SIG-M5 treated with dmso at 0.1 percent for 504 hours (cell line): ENCODE results near the gene CYB561.

Source experiments
- DNase-seq: peaks from one replicate; lab custom pipeline; 2025; ENCODE audit not compliant: unreplicated experiment; lab: John Stamatoyannopoulos, UW

Gene CYB561

DNA sequence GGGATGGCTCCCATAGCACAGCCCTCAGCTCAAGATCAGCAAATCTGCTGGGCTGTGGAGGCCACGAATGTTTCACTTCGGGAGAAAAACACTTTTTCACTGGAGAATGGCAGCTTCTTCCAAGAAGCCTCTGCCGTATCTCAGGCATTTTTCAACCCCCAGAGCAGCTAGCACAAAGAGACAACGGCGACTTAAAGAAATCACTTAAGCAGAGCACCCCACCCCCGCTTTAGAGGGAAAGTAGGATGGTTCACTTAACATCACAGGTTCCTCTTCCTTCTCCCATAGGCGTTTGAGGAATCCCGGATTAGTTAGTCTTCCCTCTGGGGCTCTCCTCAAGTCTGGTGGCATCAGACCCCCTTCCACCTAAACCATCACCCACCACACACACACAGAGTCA lies 27.6 kb downstream of the CYB561 start:
- no peak for DNase-seq

DNA sequence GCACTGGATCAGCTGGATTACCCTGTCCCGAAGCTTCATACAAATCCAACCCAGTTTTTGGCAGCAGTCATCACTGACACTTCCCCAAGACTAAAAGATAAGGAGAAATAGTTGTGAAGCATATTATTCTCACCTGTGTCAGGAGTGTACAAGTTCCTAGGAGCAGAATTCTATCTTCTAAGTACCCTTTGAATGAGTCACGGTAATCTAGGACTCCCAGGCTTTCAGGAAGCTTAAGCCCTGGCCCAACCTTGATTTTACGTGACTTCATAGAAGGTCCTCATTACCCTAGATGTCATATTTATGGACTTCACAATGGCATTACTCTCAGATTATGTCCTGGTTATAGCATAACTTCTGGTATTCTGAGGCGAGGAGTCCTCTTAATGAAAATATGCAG lies 31.9 kb downstream of the CYB561 start:
- no peak for DNase-seq

GRCh38 chr17:63413128-63413527 lies 33.0 kb downstream of the CYB561 start:
- no peak for DNase-seq

DNA sequence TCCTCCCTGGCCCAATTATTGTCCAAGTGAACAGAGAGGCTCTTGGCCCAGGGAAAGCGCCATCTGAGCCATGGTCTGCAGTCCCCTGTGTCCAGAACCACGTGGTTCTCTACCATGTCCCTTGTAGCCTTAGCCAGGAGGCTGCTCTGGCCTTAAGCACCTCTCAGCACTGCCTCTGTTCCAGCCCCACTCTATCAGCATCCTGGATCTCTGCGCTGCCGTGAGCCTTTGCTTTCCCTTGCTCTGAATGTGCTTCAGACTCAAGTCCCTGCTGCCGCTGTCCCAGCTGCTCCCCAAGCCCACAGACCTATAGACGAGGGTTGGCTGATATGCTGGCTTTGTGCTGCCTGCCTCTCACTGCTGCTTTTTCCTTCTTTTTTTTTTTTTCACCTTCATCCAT lies 33.9 kb downstream of the CYB561 start:
- DNase-seq: no peak

- DNase-seq: no peak
These were observed 38.3 kb downstream of the CYB561 start for GRCh38 chr17:63407741-63408330.

DNA sequence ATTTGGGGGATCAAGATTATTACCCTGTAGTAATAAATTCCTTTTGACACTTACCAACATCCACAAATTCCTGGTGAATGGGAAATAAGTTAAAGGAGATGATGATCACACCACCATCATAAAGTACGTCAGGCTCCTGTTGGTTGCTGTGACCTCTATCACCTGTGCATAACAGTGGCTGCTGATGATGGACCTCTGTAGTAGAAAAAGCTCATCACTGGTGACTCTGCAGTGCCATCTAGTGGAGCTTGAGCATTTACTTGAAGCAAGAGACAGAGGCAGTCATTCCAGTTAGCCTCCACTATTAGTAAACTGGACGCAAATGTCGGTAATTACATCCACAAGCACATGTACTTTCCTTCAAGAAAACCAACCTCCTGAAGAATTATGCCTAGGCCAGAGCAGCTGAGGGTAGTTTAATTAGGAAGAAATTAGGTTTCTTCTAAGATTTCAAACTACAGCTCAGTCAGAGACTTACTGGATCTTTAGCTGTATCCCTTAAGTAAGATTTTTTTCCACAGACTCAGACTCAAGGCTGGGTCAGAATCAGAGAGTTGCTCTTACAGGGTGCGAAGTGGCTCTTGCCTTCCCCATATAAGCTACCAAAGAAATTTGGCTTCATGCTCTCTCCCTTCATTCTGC lies 39.3 kb downstream of the CYB561 start:
- peak; percentile 94 for DNase-seq

GRCh38 chr17:63405741-63406261 lies 40.3 kb downstream of the CYB561 start:
- peak; percentile 89 for DNase-seq

DNA sequence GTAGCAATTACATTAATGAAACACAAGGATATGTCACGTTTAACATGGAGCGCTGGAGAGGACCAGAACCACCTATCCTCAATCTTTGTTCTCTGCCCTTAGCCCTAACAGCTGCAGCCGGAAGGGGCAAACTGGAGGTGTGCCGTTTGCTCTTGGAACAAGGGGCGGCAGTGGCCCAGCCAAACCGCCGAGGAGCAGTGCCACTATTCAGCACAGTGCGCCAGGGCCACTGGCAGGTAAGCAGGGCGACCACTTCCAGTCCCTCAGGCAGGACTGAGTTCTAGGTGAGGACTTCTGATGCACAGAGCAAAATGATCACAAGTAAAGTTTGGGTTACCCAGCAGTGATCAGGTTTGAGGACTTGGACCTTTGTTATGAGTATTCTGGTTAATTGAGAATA lies 41.1 kb downstream of the CYB561 start:
- DNase-seq: no peak

DNA sequence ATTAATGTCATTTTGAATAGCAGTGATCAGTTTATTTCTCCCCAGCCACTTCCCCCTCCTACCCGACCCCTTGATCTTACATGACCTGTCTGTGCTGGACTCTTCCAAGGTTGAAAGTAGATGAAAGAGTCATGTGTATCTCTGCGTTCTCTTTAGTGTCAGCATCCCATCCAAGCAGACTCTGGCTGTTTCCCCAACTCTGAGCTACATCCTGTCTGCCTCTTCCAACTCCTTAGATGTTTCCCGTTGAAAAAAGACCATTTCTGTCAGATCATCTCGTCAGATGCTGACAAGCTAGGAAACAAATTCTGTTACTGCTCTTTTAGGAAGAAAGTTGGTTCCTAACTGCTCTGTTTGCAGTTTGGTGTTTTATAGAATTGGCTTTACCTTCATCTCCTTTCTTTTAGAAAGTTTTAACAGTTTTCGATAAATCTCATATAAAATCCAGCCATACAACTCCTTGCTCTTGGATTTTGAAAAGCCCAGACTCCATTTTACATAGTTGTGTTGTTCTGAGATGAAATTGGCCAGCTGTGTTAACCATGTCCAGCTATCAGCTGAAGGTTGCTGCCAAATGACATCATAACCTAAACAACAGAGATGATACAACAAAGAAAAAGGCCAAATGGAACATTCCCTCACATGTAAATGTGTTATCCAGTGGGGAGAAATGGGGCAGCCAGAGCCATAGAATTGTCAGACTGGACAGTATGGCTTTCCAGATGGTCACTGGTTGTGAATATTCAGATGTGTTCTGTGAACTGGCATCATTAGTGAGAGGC lies 43.5 kb downstream of the CYB561 start:
- DNase-seq: no peak

DNA sequence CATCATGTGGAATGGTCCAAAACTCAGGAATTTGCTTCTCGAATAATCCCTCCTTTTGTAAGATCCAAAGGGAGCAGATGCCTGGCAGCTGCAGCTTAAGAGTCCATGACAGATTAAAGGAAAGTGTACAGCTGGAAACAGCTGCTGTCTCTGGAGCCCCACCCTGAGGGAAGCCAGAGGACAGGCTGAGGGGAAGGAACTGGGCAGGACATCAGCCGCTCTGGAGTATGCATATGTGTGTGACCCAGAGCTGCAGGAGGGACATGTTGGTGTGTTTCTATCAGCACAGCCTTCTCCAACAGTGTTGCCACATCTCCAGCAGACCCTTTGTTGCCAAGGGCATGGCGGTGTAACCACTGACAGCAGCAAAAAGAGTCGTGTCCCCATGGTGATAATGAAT lies 46.2 kb downstream of the CYB561 start:
- no peak for DNase-seq

DNA sequence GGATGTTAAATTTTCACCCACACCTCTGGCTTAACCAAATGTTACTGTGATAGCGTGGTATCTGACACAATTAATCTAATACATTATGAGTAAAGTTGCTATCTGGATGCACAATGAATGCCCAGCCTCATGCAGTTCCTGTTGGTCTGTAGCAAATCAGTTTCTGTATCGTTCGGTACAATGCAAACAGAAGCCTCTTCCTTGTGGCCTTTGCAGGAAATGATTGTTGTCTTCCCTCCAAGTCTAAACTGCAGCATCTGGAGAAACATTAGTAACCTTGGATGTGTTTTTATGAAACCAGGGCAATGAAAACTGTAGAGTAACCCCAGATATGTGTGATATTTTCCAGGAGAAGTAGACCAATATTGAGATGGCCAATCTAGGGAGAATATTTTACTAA lies 46.8 kb downstream of the CYB561 start:
- DNase-seq: no peak

- DNase-seq: no peak
These were observed 47.4 kb downstream of the CYB561 start for GRCh38 chr17:63398680-63399079.

GRCh38 chr17:63395075-63395805 lies 50.9 kb downstream of the CYB561 start:
- no peak for DNase-seq

- no peak for DNase-seq
These were observed 56.0 kb downstream of the CYB561 start for GRCh38 chr17:63390090-63390489.

GRCh38 chr17:63387656-63388340 lies 58.3 kb downstream of the CYB561 start:
- no peak for DNase-seq

DNA sequence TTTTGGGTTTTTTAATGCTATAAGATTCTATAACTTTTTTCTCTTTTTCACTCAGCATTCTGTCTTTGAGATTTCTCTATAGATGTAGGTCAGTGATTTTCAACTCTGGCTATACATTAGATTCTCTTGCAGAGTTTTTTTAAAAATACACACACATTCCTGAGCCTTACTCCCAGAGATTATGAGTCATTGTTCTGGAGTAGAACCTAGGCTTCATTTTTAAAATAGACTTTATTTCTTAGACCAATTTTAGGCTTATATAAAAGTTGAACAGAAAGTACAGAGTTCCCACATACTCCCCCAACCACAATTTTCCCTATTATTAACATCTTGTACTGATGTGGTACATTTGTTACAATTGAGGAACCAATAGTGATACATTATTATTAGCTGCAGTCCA lies 63.3 kb downstream of the CYB561 start:
- no peak for DNase-seq
